Measurements from ENCODE around the gene FYB1.

FYB1 gene, protein sequence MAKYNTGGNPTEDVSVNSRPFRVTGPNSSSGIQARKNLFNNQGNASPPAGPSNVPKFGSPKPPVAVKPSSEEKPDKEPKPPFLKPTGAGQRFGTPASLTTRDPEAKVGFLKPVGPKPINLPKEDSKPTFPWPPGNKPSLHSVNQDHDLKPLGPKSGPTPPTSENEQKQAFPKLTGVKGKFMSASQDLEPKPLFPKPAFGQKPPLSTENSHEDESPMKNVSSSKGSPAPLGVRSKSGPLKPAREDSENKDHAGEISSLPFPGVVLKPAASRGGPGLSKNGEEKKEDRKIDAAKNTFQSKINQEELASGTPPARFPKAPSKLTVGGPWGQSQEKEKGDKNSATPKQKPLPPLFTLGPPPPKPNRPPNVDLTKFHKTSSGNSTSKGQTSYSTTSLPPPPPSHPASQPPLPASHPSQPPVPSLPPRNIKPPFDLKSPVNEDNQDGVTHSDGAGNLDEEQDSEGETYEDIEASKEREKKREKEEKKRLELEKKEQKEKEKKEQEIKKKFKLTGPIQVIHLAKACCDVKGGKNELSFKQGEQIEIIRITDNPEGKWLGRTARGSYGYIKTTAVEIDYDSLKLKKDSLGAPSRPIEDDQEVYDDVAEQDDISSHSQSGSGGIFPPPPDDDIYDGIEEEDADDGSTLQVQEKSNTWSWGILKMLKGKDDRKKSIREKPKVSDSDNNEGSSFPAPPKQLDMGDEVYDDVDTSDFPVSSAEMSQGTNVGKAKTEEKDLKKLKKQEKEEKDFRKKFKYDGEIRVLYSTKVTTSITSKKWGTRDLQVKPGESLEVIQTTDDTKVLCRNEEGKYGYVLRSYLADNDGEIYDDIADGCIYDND

DNA sequence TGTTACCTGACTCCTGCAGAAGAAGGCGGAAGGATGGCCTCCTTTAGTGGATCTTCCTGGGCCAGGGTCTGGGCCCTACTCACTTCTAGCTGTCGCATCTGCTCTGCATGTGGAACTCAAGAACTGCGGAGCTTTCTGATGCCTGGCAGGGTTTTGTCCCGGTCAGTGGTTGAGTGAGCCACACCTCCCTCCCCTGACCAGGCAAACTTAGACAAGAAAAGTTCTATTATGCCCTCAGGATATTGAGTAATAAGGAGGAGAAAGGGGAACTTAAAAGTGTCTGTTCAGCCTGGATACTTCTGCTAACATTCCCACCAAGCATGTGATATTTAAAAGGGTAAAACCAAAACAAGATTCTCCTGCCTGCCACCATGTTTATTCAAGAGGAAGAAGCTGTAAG is at the start of gene FYB1:
FYB1 (minus strand) TSS at position 127 of the 400 bp plus-strand sequence. CDS start 16,603 bp downstream, outside the sequence.
- peaks cover 34% of the 10 kb centered on the region for H3K4me1 Mint-ChIP-seq (ENCODE audit: low read depth)
- H3K4me3 Mint-ChIP-seq = no peak within 1 kb of the TSS
- H3K27ac Mint-ChIP-seq = no peak within 1 kb of the TSS
- no peaks in the 10 kb centered on the region for H3K27me3 Mint-ChIP-seq (ENCODE audit: low read depth)
- DNase-seq (ENCODE audit: low spot score) = no peak
- no peaks in the 10 kb centered on the region for H3K9me3 Mint-ChIP-seq
- H3K36me3 Mint-ChIP-seq (ENCODE audit: low read depth) = no peaks in the 10 kb centered on the region

DNA sequence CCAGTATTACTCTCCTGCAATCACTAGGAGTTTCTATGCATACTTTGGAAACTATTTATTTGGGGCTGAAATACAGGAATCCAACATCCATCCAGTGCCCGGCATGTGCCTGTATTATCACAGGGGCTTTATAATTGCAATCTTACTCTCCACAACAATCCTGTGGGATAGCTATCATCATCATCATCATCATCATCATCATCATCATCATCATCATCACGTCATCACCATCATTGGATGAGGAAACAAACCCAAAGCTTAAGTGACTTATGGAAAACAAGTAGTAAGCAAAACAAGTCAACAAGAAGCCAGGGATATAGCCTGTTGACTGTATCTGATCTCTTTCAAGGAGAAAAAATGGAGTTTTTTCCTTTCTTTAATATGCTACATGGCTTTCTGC is 47.8 kb upstream of the FYB1 start:
- no peak for DNase-seq (ENCODE audit: low spot score)
- H3K4me3 Mint-ChIP-seq = no peak overlapping the region
- no peaks in the 10 kb centered on the region for H3K27me3 Mint-ChIP-seq (ENCODE audit: low read depth)
- no peak overlapping the region for H3K27ac Mint-ChIP-seq
- H3K4me1 Mint-ChIP-seq (ENCODE audit: low read depth) = peaks cover 35% of the 10 kb centered on the region
- no peaks in the 10 kb centered on the region for H3K9me3 Mint-ChIP-seq
- H3K36me3 Mint-ChIP-seq (ENCODE audit: low read depth) = peaks cover 2% of the 10 kb centered on the region

DNA sequence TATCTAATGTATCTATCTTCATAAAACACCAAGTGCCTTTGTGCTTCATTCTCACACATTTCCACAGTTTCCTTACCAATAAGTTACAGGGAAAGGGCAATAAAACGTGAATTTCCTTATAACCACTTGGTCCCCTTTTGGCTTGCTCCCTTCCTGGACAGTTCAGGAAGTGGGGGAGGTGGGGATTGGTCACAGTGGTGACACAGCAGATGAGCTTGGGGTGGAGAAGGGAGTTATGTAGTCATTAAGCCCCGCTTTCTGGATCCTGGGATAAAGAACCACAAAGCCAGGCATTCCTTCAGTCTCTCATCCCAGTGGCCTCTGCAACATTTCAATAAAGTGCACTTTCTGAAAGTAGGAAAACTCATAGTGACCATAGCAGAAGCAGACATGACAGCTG is 47.1 kb upstream of the FYB1 start:
- H3K4me3 Mint-ChIP-seq = no peak overlapping the region
- peaks cover 29% of the 10 kb centered on the region for H3K4me1 Mint-ChIP-seq (ENCODE audit: low read depth)
- H3K27me3 Mint-ChIP-seq (ENCODE audit: low read depth) = no peaks in the 10 kb centered on the region
- H3K27ac Mint-ChIP-seq = no peak overlapping the region
- no peaks in the 10 kb centered on the region for H3K9me3 Mint-ChIP-seq
- peaks cover 2% of the 10 kb centered on the region for H3K36me3 Mint-ChIP-seq (ENCODE audit: low read depth)
- DNase-seq (ENCODE audit: low spot score) = no peak

DNA sequence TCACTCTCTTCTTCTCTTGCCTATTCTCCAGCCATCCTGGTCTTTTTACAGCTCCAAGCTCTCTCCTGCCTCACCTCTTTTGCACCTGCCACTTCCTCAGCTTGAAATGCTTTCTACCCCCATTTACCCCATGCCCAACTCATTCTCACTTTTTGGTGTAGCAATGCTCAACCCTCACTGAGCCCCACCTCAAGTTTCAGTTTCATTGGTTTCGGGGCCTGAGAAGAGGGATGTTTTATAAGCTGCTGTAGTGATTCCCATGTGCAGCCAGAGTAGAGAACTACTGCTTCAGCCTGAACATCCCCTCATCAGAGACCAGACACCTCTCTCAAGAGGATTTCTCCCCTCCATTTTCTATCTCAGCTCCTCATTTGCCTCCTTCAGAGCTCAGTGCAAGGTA is 45.2 kb upstream of the FYB1 start:
- peak overlapping the region; percentile 57 for H3K4me3 Mint-ChIP-seq
- peak overlapping the region; percentile 80 for H3K27ac Mint-ChIP-seq
- no peaks in the 10 kb centered on the region for H3K9me3 Mint-ChIP-seq
- H3K4me1 Mint-ChIP-seq (ENCODE audit: low read depth) = peaks cover 20% of the 10 kb centered on the region
- H3K27me3 Mint-ChIP-seq (ENCODE audit: low read depth) = no peaks in the 10 kb centered on the region
- H3K36me3 Mint-ChIP-seq (ENCODE audit: low read depth) = peaks cover 2% of the 10 kb centered on the region
- peak; percentile 28 for DNase-seq (ENCODE audit: low spot score)

DNA sequence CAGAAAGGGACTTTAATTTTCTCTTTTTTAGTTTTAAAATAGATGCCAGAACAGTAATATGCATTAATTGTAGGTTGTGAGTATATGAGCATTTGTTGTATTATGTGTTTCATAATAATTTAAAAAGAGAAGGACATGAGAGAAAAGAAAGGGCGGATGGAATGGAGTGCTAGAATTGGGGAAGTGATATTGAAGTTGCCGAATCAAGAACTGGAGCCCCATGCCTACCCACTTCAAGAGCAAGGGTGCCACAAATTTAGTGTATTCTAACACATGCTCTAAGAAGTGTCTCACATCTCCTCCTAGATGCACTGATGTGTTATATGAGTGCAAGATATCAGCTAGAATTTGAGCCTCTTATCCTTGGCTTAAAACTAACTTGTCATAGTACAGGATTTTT is 43.6 kb upstream of the FYB1 start:
- Mint-ChIP-seq H3K36me3 (ENCODE audit: low read depth) (peaks cover 2% of the 10 kb centered on the region), H3K9me3 (no peaks in the 10 kb centered on the region), H3K27ac (no peak overlapping the region), H3K27me3 (ENCODE audit: low read depth) (no peaks in the 10 kb centered on the region), H3K4me1 (ENCODE audit: low read depth) (peaks cover 20% of the 10 kb centered on the region), H3K4me3 (no peak overlapping the region)
- DNase-seq (ENCODE audit: low spot score) = no peak

DNA sequence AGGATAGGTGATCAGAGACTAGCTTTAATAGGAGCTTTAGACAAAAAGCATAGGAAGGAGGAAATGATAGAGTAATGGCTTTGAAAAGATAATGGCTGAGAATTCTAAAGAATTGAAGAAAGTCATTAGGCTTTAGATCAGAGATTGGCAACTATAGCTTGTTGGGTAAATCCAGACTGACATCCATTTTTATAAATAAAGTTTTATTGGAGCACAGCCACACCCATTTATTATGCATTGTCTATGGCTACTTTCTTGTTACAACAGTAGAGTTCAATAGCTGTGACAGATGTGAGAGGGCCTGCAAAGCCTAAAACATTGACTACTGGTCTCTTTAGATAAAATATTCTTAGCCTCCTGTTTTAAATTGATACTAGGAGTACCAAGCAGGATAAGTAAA is 40.7 kb upstream of the FYB1 start:
- Mint-ChIP-seq H3K27me3 (ENCODE audit: low read depth) (no peaks in the 10 kb centered on the region), H3K4me1 (ENCODE audit: low read depth) (peaks cover 18% of the 10 kb centered on the region), H3K27ac (no peak overlapping the region), H3K9me3 (no peaks in the 10 kb centered on the region), H3K36me3 (ENCODE audit: low read depth) (peaks cover 2% of the 10 kb centered on the region), H3K4me3 (no peak overlapping the region)
- no peak for DNase-seq (ENCODE audit: low spot score)

DNA sequence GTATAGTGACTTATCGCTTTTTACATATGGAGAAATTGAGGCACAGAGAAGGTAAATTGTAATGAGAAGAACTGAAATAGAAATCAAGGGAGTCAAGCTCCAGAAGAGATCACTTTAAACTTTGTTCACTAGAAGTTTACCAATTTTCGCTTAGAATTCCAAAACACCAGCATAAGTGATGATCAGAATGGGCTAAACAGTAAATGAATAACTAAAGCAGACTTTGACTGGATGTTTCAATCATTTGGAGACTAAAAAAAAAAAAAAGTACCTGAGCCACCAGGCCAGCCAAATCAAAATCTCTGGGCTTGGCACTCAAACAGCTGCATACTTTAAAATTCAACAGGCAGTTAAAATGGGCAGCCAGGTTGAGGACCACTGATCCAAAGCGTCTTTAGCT is 38.2 kb upstream of the FYB1 start:
- peaks cover 3% of the 10 kb centered on the region for H3K27me3 Mint-ChIP-seq (ENCODE audit: low read depth)
- peaks cover 12% of the 10 kb centered on the region for H3K4me1 Mint-ChIP-seq (ENCODE audit: low read depth)
- no peak for DNase-seq (ENCODE audit: low spot score)
- no peak overlapping the region for H3K4me3 Mint-ChIP-seq
- no peaks in the 10 kb centered on the region for H3K36me3 Mint-ChIP-seq (ENCODE audit: low read depth)
- H3K9me3 Mint-ChIP-seq = no peaks in the 10 kb centered on the region
- H3K27ac Mint-ChIP-seq = no peak overlapping the region

DNA sequence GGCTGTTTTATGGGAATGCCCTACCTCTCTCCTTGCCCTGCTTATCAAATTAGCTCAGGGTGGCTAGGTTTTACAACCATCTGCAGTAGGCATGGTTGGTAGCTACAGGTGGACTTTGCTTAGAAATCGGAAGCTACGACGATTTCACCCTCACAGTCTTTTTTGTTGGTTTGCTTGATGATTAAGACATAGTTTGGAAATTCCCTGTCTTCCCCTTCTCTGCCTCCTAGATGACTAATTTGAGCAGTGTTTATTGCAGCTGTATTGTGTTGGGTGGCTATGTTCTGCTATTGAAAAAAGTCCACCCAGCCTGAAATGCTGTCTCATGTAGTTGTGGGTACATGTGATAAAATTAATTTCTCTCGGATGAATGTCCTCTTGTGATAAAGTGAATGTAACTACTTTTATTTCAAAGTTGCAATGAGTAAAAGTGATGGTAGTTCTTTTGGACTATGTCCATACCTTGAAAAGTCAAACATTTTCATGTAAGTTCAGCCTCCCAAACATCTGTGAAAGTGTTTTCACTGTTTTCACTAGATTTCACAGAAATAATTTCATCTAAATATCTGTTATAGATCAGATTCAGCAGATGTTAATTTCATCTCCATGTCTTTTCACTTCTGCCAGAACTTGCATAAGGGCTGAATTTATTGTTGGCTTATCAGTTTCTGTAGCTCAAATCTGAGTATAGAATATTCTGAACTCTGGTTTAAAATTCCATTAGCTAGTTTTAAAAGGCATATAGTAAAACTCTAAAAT is 37.3 kb upstream of the FYB1 start:
- peaks cover 12% of the 10 kb centered on the region for H3K4me1 Mint-ChIP-seq (ENCODE audit: low read depth)
- peaks cover 3% of the 10 kb centered on the region for H3K27me3 Mint-ChIP-seq (ENCODE audit: low read depth)
- H3K27ac Mint-ChIP-seq = no peak overlapping the region
- H3K36me3 Mint-ChIP-seq (ENCODE audit: low read depth) = no peaks in the 10 kb centered on the region
- H3K4me3 Mint-ChIP-seq = peak overlapping the region; percentile 66
- no peaks in the 10 kb centered on the region for H3K9me3 Mint-ChIP-seq
- DNase-seq (ENCODE audit: low spot score) = peak; percentile 20

DNA sequence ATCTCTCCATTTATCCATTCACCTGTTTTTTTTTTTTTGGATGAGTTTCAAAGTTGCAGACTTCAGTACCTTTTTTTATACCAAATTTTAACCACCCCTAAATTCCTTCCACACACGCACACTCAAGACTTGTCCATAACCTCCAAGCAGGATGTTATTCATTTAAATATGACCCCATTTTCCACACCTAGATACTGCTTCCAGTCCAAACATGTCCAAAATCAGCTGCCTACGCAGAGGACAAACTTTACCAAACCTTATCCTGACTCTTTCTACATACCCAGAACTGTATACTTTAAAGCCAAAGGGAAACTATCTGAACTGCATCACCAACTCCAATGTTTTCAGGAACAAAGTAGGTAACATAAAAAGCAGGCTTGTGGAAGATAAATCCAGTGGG is 36.0 kb upstream of the FYB1 start:
- H3K4me3 Mint-ChIP-seq = no peak overlapping the region
- no peaks in the 10 kb centered on the region for H3K36me3 Mint-ChIP-seq (ENCODE audit: low read depth)

DNA sequence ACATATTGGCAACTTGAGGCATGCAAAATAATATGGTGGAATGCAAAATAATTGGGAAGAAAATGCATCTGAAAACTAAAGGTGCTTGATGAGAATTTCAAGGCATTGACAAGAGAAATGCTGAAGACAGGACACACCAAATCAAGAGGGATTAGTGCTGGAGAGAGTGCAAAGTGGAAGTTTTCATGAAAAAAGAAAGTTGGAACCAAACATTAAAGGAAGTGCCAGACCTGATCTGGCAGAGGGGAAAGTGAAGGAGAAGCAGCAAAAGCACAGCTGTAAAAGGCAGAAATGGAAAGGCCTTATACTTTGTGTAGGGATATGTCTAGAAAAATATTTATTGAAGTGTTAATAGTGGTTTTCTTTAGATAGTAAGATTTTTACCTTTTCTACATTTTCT is 35.3 kb upstream of the FYB1 start:
- no peak for DNase-seq (ENCODE audit: low spot score)
- no peak overlapping the region for H3K4me3 Mint-ChIP-seq
- H3K36me3 Mint-ChIP-seq (ENCODE audit: low read depth) = peaks cover 3% of the 10 kb centered on the region
- H3K27me3 Mint-ChIP-seq (ENCODE audit: low read depth) = peaks cover 3% of the 10 kb centered on the region
- peaks cover 12% of the 10 kb centered on the region for H3K4me1 Mint-ChIP-seq (ENCODE audit: low read depth)
- no peak overlapping the region for H3K27ac Mint-ChIP-seq
- H3K9me3 Mint-ChIP-seq = no peaks in the 10 kb centered on the region

More for the DNA sequence above, 36.0 kb upstream of the FYB1 start:
- DNase-seq (ENCODE audit: low spot score) = no peak
- no peak overlapping the region for H3K27ac Mint-ChIP-seq
- peaks cover 3% of the 10 kb centered on the region for H3K27me3 Mint-ChIP-seq (ENCODE audit: low read depth)
- peaks cover 12% of the 10 kb centered on the region for H3K4me1 Mint-ChIP-seq (ENCODE audit: low read depth)
- no peaks in the 10 kb centered on the region for H3K9me3 Mint-ChIP-seq

DNA sequence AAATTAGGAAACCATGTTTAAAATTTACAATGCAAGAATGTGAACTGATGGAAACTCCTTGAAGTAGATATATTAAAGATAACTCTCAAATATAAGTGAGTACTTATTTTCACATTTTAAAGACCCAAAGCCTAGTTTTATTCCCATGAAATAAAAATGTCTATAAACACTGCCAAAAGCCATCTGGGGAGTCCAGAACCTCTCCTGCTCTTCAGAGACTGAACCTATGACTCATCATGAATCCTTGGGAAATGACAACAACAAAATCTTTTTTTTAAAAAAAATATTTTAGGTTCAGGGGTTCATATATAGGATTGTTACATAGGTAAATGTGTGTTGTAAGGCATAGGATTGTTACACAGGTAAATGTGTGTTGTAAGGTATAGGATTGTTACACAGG is 33.8 kb upstream of the FYB1 start:
- Mint-ChIP-seq H3K36me3 (ENCODE audit: low read depth) (peaks cover 3% of the 10 kb centered on the region), H3K4me3 (no peak overlapping the region), H3K4me1 (ENCODE audit: low read depth) (peaks cover 12% of the 10 kb centered on the region), H3K9me3 (no peaks in the 10 kb centered on the region), H3K27me3 (ENCODE audit: low read depth) (peaks cover 3% of the 10 kb centered on the region), H3K27ac (no peak overlapping the region)
- no peak for DNase-seq (ENCODE audit: low spot score)

DNA sequence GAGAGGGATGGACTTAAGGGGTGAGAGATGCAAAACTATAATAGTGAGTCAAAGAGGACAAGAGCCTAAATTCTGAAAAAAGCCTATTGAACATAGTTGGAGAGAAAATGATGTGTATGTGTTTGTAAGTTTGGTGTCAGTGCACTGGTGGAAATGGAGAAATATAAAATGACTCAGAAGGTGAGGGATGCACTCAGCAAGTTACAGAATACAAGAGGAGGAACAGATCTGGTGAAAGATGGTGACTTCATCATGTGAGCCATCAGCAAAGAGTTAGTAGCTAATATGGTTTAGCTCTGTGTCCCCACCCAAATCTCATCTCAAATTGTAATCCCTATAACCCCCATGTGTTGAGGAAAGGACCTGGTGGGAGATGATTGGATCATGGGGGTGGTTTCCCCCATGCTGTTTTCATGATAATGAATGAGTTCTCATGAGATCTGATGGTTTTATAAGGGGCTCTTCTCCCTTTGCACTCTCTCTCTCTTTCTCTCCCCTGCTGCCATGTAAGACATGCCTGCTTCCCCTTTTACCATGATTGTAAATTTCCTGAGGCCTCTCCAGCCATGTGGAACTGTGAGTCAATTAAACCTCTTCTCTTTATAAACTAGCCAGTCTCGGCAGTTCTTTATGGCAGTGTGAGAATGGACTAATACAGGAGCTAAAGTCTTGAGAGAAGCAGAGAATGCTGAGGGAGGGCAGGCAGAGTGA is 30.4 kb upstream of the FYB1 start:
- DNase-seq (ENCODE audit: low spot score) = no peak
- Mint-ChIP-seq H3K4me1 (ENCODE audit: low read depth) (peaks cover 2% of the 10 kb centered on the region), H3K27me3 (ENCODE audit: low read depth) (peaks cover 5% of the 10 kb centered on the region), H3K9me3 (no peaks in the 10 kb centered on the region), H3K27ac (no peak overlapping the region), H3K36me3 (ENCODE audit: low read depth) (peaks cover 3% of the 10 kb centered on the region), H3K4me3 (no peak overlapping the region)

DNA sequence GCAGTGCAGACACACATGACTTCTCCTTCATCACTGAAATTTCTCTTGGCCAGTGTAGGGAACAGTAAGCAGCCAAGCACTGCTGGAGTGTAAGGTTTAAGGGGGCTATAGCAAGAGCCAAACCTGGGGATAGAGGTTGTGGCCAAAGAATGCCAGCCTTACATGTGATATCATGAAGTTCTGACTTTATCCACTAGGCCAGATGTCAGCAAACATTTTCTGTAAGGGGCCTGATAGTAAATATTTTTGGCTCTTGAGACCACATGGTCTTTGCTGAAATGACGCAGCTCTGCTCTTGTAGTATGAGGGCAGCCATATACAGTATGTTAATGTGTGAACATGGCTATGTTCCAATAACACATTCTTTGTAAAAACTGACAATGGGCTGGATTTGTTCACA is 29.7 kb upstream of the FYB1 start:
- Mint-ChIP-seq H3K36me3 (ENCODE audit: low read depth) (peaks cover 3% of the 10 kb centered on the region), H3K27ac (no peak overlapping the region), H3K4me3 (no peak overlapping the region), H3K27me3 (ENCODE audit: low read depth) (peaks cover 3% of the 10 kb centered on the region), H3K4me1 (ENCODE audit: low read depth) (no peaks in the 10 kb centered on the region), H3K9me3 (no peaks in the 10 kb centered on the region)
- DNase-seq (ENCODE audit: low spot score) = no peak
